Calu3 (cell line): ENCODE measurements around the gene ABCA2. TPM values are rescaled to one million over a fixed set of nuclear protein-coding genes. Genes with fewer than 3 reads are reported as not detected.

Experiments used
- BruUV-seq: library from RNA; stranded (reverse); fragments of 400-500 nt; replicated peaks from 2 replicates; lab custom pipeline; 2021; lab: Mats Ljungman, UMichigan
- CTCF ChIA-PET: fragments of 300-600 bp; sonication (Branson Sonifier 250); formaldehyde crosslinking; loops from one replicate; lab custom pipeline; 2022; ENCODE audit warnings: antibody characterized with exemption; lab: Charles Lee
- DNase-seq: peaks from one replicate; pipeline ENCODE4 v3.0.0; 2022
- H3K27ac Mint-ChIP-seq: one replicate; pipeline ENCODE4 v1.8.0; 2022; ENCODE audit warnings: mixed read lengths; ENCODE audit not compliant: unreplicated experiment
- H3K27me3 Mint-ChIP-seq: one replicate; pipeline ENCODE4 v1.8.0; 2022; ENCODE audit warnings: mixed read lengths; ENCODE audit not compliant: unreplicated experiment
- H3K36me3 Mint-ChIP-seq: one replicate; pipeline ENCODE4 v1.8.0; 2022; ENCODE audit warnings: mild to moderate bottlenecking, moderate library complexity, mixed read lengths; ENCODE audit not compliant: insufficient read depth, unreplicated experiment
- H3K4me1 Mint-ChIP-seq: one replicate; pipeline ENCODE4 v1.8.0; 2022; ENCODE audit warnings: mild to moderate bottlenecking, low read depth, mixed read lengths; ENCODE audit not compliant: unreplicated experiment
- H3K4me3 Mint-ChIP-seq: one replicate; pipeline ENCODE4 v1.8.0; 2022; ENCODE audit warnings: mild to moderate bottlenecking, low read depth, moderate library complexity, mixed read lengths; ENCODE audit not compliant: unreplicated experiment
- H3K9me3 Mint-ChIP-seq: one replicate; pipeline ENCODE4 v1.8.0; 2022; ENCODE audit warnings: low read depth, mixed read lengths; ENCODE audit not compliant: unreplicated experiment
- CTCF ChIP-seq: fragments of 200-600 bp; IDR thresholded peaks from one replicate; pipeline ENCODE4 v1.8.0; 2022; ENCODE audit warnings: antibody characterized with exemption; ENCODE audit not compliant: unreplicated experiment
- intact Hi-C: fragments of 100-400 bp; cut with micrococcal nuclease; formaldehyde crosslinking; loops from one replicate; pipeline ENCODE4 v1.10.0; 2022; ENCODE audit not compliant: unreplicated experiment
- total RNA-seq: library from RNA; stranded (reverse); gene quantifications from 2 replicates; pipeline ENCODE4 v1.2.3, GENCODE V29; 2022

The ABCA2 gene
- total RNA-seq, 1 experiment from 2014 or later: 47.6 TPM

- H3K27me3 Mint-ChIP-seq: no peaks in the 10 kb centered on the region
- no peak for TF ChIP-seq CTCF
- H3K36me3 Mint-ChIP-seq: peaks cover 11% of the 10 kb centered on the region
- no peaks in the 10 kb centered on the region for H3K4me1 Mint-ChIP-seq
- no peak for DNase-seq
- no peak overlapping the region for H3K27ac Mint-ChIP-seq
- intact Hi-C loops: no loop called here
- no peaks in the 10 kb centered on the region for H3K9me3 Mint-ChIP-seq
- no peak overlapping the region for H3K4me3 Mint-ChIP-seq
- no TSS peak for BruUV-seq
- CTCF ChIA-PET: no interaction called here
Observed at GRCh38 chr9:136961279-136962065, 66.6 kb downstream of the ABCA2 start.

GRCh38 chr9:136960938-136961275, 67.1 kb downstream of the ABCA2 start:
- no peak for DNase-seq
- intact Hi-C loops: no loop called here
- no peak overlapping the region for H3K27ac Mint-ChIP-seq
- peaks cover 7% of the 10 kb centered on the region for H3K36me3 Mint-ChIP-seq
- H3K27me3 Mint-ChIP-seq: no peaks in the 10 kb centered on the region
- H3K4me3 Mint-ChIP-seq: no peak overlapping the region
- BruUV-seq: no TSS peak
- TF ChIP-seq CTCF: no peak
- no peaks in the 10 kb centered on the region for H3K4me1 Mint-ChIP-seq
- no peaks in the 10 kb centered on the region for H3K9me3 Mint-ChIP-seq
- CTCF ChIA-PET: no interaction called here

- Mint-ChIP-seq H3K4me1 (no peaks in the 10 kb centered on the region), H3K4me3 (no peak overlapping the region), H3K36me3 (peaks cover 3% of the 10 kb centered on the region), H3K27me3 (no peaks in the 10 kb centered on the region), H3K9me3 (no peaks in the 10 kb centered on the region), H3K27ac (no peak overlapping the region)
- no peak for TF ChIP-seq CTCF
- BruUV-seq: no TSS peak
- no peak for DNase-seq
- intact Hi-C loops: no loop called here
- CTCF ChIA-PET: no interaction called here
Observed at GRCh38 chr9:136960212-136960937, 67.7 kb downstream of the ABCA2 start.

GRCh38 chr9:136958898-136959850, 68.9 kb downstream of the ABCA2 start:
- H3K27me3 Mint-ChIP-seq: no peaks in the 10 kb centered on the region
- intact Hi-C loops: no loop called here
- H3K36me3 Mint-ChIP-seq: peaks cover 3% of the 10 kb centered on the region
- no peaks in the 10 kb centered on the region for H3K9me3 Mint-ChIP-seq
- H3K4me1 Mint-ChIP-seq: no peaks in the 10 kb centered on the region
- CTCF ChIA-PET: no interaction called here
- no peak overlapping the region for H3K27ac Mint-ChIP-seq
- DNase-seq: no peak
- no TSS peak for BruUV-seq
- no peak overlapping the region for H3K4me3 Mint-ChIP-seq
- TF ChIP-seq CTCF: no peak
